ENCODE results near the gene PLXNA4.

DNA sequence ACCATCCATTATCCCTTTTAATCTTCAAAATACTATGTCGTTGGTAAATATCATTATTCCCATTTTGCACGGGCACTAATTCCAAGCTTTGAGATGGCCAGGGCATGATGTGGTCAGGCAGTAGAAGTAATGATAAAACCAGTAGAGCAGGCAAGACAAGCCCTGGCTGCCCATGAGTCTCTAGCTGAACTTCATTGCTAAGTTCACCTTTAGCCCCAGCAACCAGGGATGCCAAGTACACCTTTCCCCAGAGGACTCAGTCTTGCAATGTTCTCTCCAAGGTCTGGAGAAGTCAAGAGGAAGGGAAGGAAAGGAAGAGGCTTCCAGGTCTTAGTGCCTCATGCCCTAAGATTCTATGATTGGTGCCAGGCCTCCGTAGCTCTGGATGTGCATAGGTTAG is 203.2 kb downstream of the PLXNA4 start:
- TF ChIP-seq ZBTB7A (IDR thresholded peaks at IDR 0.05; ENCODE audit: borderline replicate concordance, control insufficient read depth, low read depth, low read length) (no peak), SIN3A (IDR thresholded peaks at IDR 0.05; ENCODE audit: borderline replicate concordance in 2 of 2, control insufficient read depth in 1 of 2, low read depth in 2 of 2, low read length in 2 of 2) (no peak), ZNF398 (CRISPR knock-in tag; IDR thresholded peaks at IDR 0.05) (no peak), EHMT2 (IDR thresholded peaks at IDR 0.05) (no peak), ZNF764 (CRISPR knock-in tag; IDR thresholded peaks at IDR 0.05; ENCODE audit: low read depth) (no peak)
- TF ChIP-seq, protein P1, sequence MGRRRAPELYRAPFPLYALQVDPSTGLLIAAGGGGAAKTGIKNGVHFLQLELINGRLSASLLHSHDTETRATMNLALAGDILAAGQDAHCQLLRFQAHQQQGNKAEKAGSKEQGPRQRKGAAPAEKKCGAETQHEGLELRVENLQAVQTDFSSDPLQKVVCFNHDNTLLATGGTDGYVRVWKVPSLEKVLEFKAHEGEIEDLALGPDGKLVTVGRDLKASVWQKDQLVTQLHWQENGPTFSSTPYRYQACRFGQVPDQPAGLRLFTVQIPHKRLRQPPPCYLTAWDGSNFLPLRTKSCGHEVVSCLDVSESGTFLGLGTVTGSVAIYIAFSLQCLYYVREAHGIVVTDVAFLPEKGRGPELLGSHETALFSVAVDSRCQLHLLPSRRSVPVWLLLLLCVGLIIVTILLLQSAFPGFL (CRISPR knock-in tag; IDR thresholded peaks at IDR 0.05) = no peak
